HEK293 (cell line): ENCODE data around the gene GNS.
A peak's percentile ranks its signal among the peaks of the same experiment; 100 is the strongest.

Experiments used
- CTCF ChIA-PET: fragments of 350-600 bp; formaldehyde crosslinking; extraction: SDS; loops from one replicate; lab custom pipeline; 2021; ENCODE audit warnings: antibody characterized with exemption; lab: Yijun Ruan, JAX
- POLR2A ChIA-PET: fragments of 300-600 bp; formaldehyde crosslinking; extraction: SDS; loops from one replicate; lab custom pipeline; 2020; ENCODE audit warnings: antibody characterized with exemption, inconsistent platforms; lab: Yijun Ruan, JAX
- H3K27ac ChIP-seq: fragments of 200-500 bp; sonication (Bioruptor generic); 2 replicates; pipeline ENCODE4 v1.5.1; 2014; ENCODE audit warnings: low read depth, low read length, control low read depth, inconsistent platforms; ENCODE audit errors: extremely low read depth
- H3K36me3 ChIP-seq, 2 experiments: fragments of 200-500 bp in 1 of 2; sonication (Bioruptor generic) in 1 of 2; 1 replicate in 1 of 2; 2 replicates in 1 of 2; pipeline ENCODE4 v1.5.1; 2014 to 2017; ENCODE audit warnings: inconsistent platforms in 2 of 2, low read length in 2 of 2; ENCODE audit not compliant: control insufficient read depth in 2 of 2, insufficient read depth in 1 of 2
- H3K4me1 ChIP-seq: fragments of 200-500 bp; sonication (Bioruptor generic); 2 replicates; pipeline ENCODE4 v1.5.1; 2014; ENCODE audit warnings: mild to moderate bottlenecking, low read length, inconsistent platforms; ENCODE audit not compliant: control insufficient read depth, insufficient read depth
- H3K4me3 ChIP-seq: 2 replicates; pipeline ENCODE4 v1.5.1; 2011; ENCODE audit warnings: low read depth, mild to moderate bottlenecking, control low read depth, low read length, moderate library complexity
- H3K9me3 ChIP-seq: fragments of 200-500 bp; sonication (Bioruptor generic); 2 replicates; pipeline ENCODE4 v1.5.1; 2014; ENCODE audit warnings: low read depth, low read length, inconsistent platforms; ENCODE audit not compliant: control insufficient read depth, insufficient read depth
- FEZF1 ChIP-seq: fragments of 450-650 bp; formaldehyde crosslinking; IDR thresholded peaks from 2 replicates; pipeline ENCODE4 v1.5.1; 2016; ENCODE audit warnings: missing biosample characterization, missing genetic modification characterization
- GLIS1 ChIP-seq: fragments of 450-650 bp; formaldehyde crosslinking; IDR thresholded peaks from 2 replicates; pipeline ENCODE4 v1.5.1; 2016; ENCODE audit warnings: missing biosample characterization, missing genetic modification characterization
- GLIS2 ChIP-seq: fragments of 450-650 bp; formaldehyde crosslinking; IDR thresholded peaks from 2 replicates; pipeline ENCODE4 v1.5.1; 2016; ENCODE audit warnings: missing biosample characterization, missing genetic modification characterization
- INSM2 ChIP-seq: fragments of 450-650 bp; formaldehyde crosslinking; IDR thresholded peaks from 2 replicates; pipeline ENCODE4 v1.5.1; 2016; ENCODE audit warnings: missing biosample characterization, missing genetic modification characterization
- PRDM10 ChIP-seq: fragments of 450-650 bp; formaldehyde crosslinking; IDR thresholded peaks from 2 replicates; pipeline ENCODE4 v1.5.1; 2016; ENCODE audit warnings: missing biosample characterization, missing genetic modification characterization
- REST ChIP-seq: fragments of 450-650 bp; formaldehyde crosslinking; IDR thresholded peaks from 2 replicates; pipeline ENCODE4 v1.5.1; 2016; ENCODE audit warnings: missing biosample characterization, missing genetic modification characterization
- WT1 ChIP-seq: fragments of 450-650 bp; formaldehyde crosslinking; IDR thresholded peaks from 2 replicates; pipeline ENCODE4 v1.5.1; 2016; ENCODE audit warnings: missing biosample characterization, missing genetic modification characterization
- ZBTB17 ChIP-seq: fragments of 450-650 bp; formaldehyde crosslinking; IDR thresholded peaks from 2 replicates; pipeline ENCODE4 v1.5.1; 2016; ENCODE audit warnings: missing biosample characterization, missing genetic modification characterization
- ZBTB48 ChIP-seq: fragments of 450-650 bp; formaldehyde crosslinking; IDR thresholded peaks from 2 replicates; pipeline ENCODE4 v1.5.1; 2016; ENCODE audit warnings: missing biosample characterization, missing genetic modification characterization
- ZNF112 ChIP-seq: fragments of 450-650 bp; formaldehyde crosslinking; IDR thresholded peaks from 2 replicates; pipeline ENCODE4 v1.5.0; 2017; ENCODE audit warnings: missing biosample characterization, missing genetic modification characterization
- ZNF140 ChIP-seq: fragments of 450-650 bp; formaldehyde crosslinking; IDR thresholded peaks from 2 replicates; pipeline ENCODE4 v1.5.1; 2016; ENCODE audit warnings: missing biosample characterization, missing genetic modification characterization
- ZNF18 ChIP-seq: fragments of 450-650 bp; formaldehyde crosslinking; IDR thresholded peaks from 2 replicates; pipeline ENCODE4 v1.5.1; 2016; ENCODE audit warnings: missing biosample characterization, missing genetic modification characterization
- ZNF280C ChIP-seq: fragments of 450-650 bp; formaldehyde crosslinking; IDR thresholded peaks from 2 replicates; pipeline ENCODE4 v1.5.1; 2016; ENCODE audit warnings: missing biosample characterization, missing genetic modification characterization
- ZNF324 ChIP-seq: fragments of 450-650 bp; formaldehyde crosslinking; IDR thresholded peaks from 2 replicates; pipeline ENCODE4 v1.5.1; 2016; ENCODE audit warnings: missing biosample characterization, missing genetic modification characterization
- ZNF549 ChIP-seq: fragments of 450-650 bp; IDR thresholded peaks from 2 replicates; pipeline ENCODE4 v1.5.1; 2018; ENCODE audit warnings: missing biosample characterization, missing genetic modification characterization, mild to moderate bottlenecking, inconsistent platforms, moderate library complexity
- ZNF768 ChIP-seq: fragments of 450-650 bp; formaldehyde crosslinking; IDR thresholded peaks from 2 replicates; pipeline ENCODE4 v1.5.1; 2018; ENCODE audit warnings: missing biosample characterization, mild to moderate bottlenecking, missing genetic modification characterization
- ZSCAN4 ChIP-seq: fragments of 450-650 bp; formaldehyde crosslinking; IDR thresholded peaks from 2 replicates; pipeline ENCODE4 v1.5.1; 2017; ENCODE audit warnings: missing biosample characterization, missing genetic modification characterization

The GNS gene

GRCh38 chr12:64671681-64672080 lies 87.5 kb downstream of the GNS start (continued):
- TF ChIP-seq ZNF18, result 0 out of 2 replicates have a peak, but pooled peaks have one; percentile 25
- TF ChIP-seq ZNF140 (tag by site-specific recombination), result no peak
- TF ChIP-seq ZSCAN4, result no peak
- TF ChIP-seq FEZF1 (tag by site-specific recombination), result 0 out of 2 replicates have a peak, but pooled peaks have one; percentile 29
- TF ChIP-seq ZNF280C (tag by site-specific recombination), result no peak
- TF ChIP-seq ZNF112 (tag by site-specific recombination), result no peak
- TF ChIP-seq REST (tag by site-specific recombination), result no peak
- TF ChIP-seq GLIS2 (tag by site-specific recombination), result no peak
- no peak for TF ChIP-seq ZNF768 (tag by site-specific recombination)
- TF ChIP-seq, all 188 proteins: peak for 4

- peak overlapping the region; percentile 14; the same call in 1 of the 2 replicates for H3K27ac ChIP-seq
- ChIA-PET POLR2A (no interaction called here), CTCF (interaction anchor here (1.8 kb wide), 1 partner anchor 18 kb away, joined by 6 read pairs; no protein-coding TSS in a partner anchor)
- no peaks in the 10 kb centered on the region for H3K9me3 ChIP-seq
- peaks cover 54% of the 10 kb centered on the region for H3K4me1 ChIP-seq
- no peak overlapping the region for H3K4me3 ChIP-seq
- H3K36me3 ChIP-seq, result no peaks in the 10 kb centered on the region
- no peak for TF ChIP-seq ZNF324
- 0 out of 2 replicates have a peak, but pooled peaks have one; percentile 12 for TF ChIP-seq GLIS1 (tag by site-specific recombination)
- peak; percentile 82 for TF ChIP-seq PRDM10
- peak; percentile 72 for TF ChIP-seq ZBTB17 (tag by site-specific recombination)
- no peak for TF ChIP-seq ZNF549
- TF ChIP-seq WT1 (tag by site-specific recombination), result 0 out of 2 replicates have a peak, but pooled peaks have one; percentile 9
- no peak for TF ChIP-seq INSM2 (tag by site-specific recombination)
- 0 out of 2 replicates have a peak, but pooled peaks have one; percentile 27 for TF ChIP-seq ZBTB48 (tag by site-specific recombination)
These were observed 88.1 kb downstream of the GNS start for GRCh38 chr12:64670919-64671639.
